KOPT-K1 (cell line): Measurements from ENCODE around the gene APOLD1.
A peak's percentile ranks its signal among the peaks of the same experiment; 100 is the strongest.

ENCODE experiments used
- H3K27ac ChIP-seq: fragments of 200-600 bp; sonication (generic); 2 replicates; pipeline ENCODE4 v1.5.1; 2016; ENCODE audit warnings: antibody characterized with exemption, mild to moderate bottlenecking, low read depth, low read length; ENCODE audit not compliant: poor library complexity, severe bottlenecking
- H3K36me3 ChIP-seq: fragments of 200-600 bp; sonication (generic); 2 replicates; pipeline ENCODE4 v1.5.1; 2017; ENCODE audit warnings: antibody characterized with exemption, mild to moderate bottlenecking, low read length, moderate library complexity; ENCODE audit not compliant: insufficient read depth
- H3K9me3 ChIP-seq: fragments of 200-600 bp; sonication (generic); 2 replicates; pipeline ENCODE4 v1.5.1; 2017; ENCODE audit warnings: antibody characterized with exemption, low read length, mild to moderate bottlenecking; ENCODE audit not compliant: insufficient read depth, poor library complexity, severe bottlenecking

APOLD1 gene

GRCh38 chr12:12770262-12770661 lies 15.2 kb upstream of the APOLD1 start:
- H3K9me3 ChIP-seq = peaks cover 12% of the 10 kb centered on the region

GRCh38 chr12:12774791-12775190 lies 10.7 kb upstream of the APOLD1 start:
- Histone ChIP-seq H3K27ac (no peak overlapping the region), H3K36me3 (no peaks in the 10 kb centered on the region), H3K9me3 (peaks cover 7% of the 10 kb centered on the region)

More at GRCh38 chr12:12770262-12770661, 15.2 kb upstream of the APOLD1 start:
- Histone ChIP-seq H3K27ac (no peak overlapping the region), H3K36me3 (no peaks in the 10 kb centered on the region)

- no peaks in the 10 kb centered on the region for H3K9me3 ChIP-seq
- no peaks in the 10 kb centered on the region for H3K36me3 ChIP-seq
- H3K27ac ChIP-seq = no peak overlapping the region
Observed at GRCh38 chr12:12776261-12776660, 9.2 kb upstream of the APOLD1 start.

- Histone ChIP-seq H3K9me3 (no peaks in the 10 kb centered on the region), H3K36me3 (no peaks in the 10 kb centered on the region), H3K27ac (no peak overlapping the region)
Observed at GRCh38 chr12:12777092-12777491, 8.4 kb upstream of the APOLD1 start.

- H3K27ac ChIP-seq = no peak overlapping the region
- no peaks in the 10 kb centered on the region for H3K36me3 ChIP-seq
- H3K9me3 ChIP-seq = no peaks in the 10 kb centered on the region
Observed at GRCh38 chr12:12779007-12779406, 6.5 kb upstream of the APOLD1 start.

- Histone ChIP-seq H3K36me3 (no peaks in the 10 kb centered on the region), H3K27ac (no peak overlapping the region)
Observed at GRCh38 chr12:12779529-12779928, 5.9 kb upstream of the APOLD1 start.

GRCh38 chr12:12784116-12784515 lies 1.3 kb upstream of the APOLD1 start:
- H3K27ac ChIP-seq = no peak overlapping the region
- no peaks in the 10 kb centered on the region for H3K36me3 ChIP-seq
- H3K9me3 ChIP-seq = no peaks in the 10 kb centered on the region

More at GRCh38 chr12:12779529-12779928, 5.9 kb upstream of the APOLD1 start:
- no peaks in the 10 kb centered on the region for H3K9me3 ChIP-seq

GRCh38 chr12:12786351-12786705 lies 869 bp downstream of the APOLD1 start:
- peak overlapping the region; percentile 78 for H3K27ac ChIP-seq
- no peaks in the 10 kb centered on the region for H3K9me3 ChIP-seq
- no peaks in the 10 kb centered on the region for H3K36me3 ChIP-seq

- Histone ChIP-seq H3K36me3 (no peaks in the 10 kb centered on the region), H3K27ac (peak overlapping the region; percentile 78), H3K9me3 (no peaks in the 10 kb centered on the region)
Observed at GRCh38 chr12:12786706-12787601, 1.5 kb downstream of the APOLD1 start.

- Histone ChIP-seq H3K9me3 (no peaks in the 10 kb centered on the region), H3K36me3 (no peaks in the 10 kb centered on the region), H3K27ac (no peak overlapping the region)
Observed at GRCh38 chr12:12788131-12788530, 2.7 kb downstream of the APOLD1 start.

GRCh38 chr12:12788675-12789368 lies 3.4 kb downstream of the APOLD1 start:
- Histone ChIP-seq H3K27ac (no peak overlapping the region), H3K36me3 (no peaks in the 10 kb centered on the region), H3K9me3 (no peaks in the 10 kb centered on the region)

- H3K9me3 ChIP-seq = no peaks in the 10 kb centered on the region
- H3K36me3 ChIP-seq = no peaks in the 10 kb centered on the region
- H3K27ac ChIP-seq = no peak overlapping the region
Observed at GRCh38 chr12:12790956-12791355, 5.5 kb downstream of the APOLD1 start.

GRCh38 chr12:12791756-12792369 lies 6.4 kb downstream of the APOLD1 start:
- H3K9me3 ChIP-seq = no peaks in the 10 kb centered on the region
- H3K36me3 ChIP-seq = no peaks in the 10 kb centered on the region
- no peak overlapping the region for H3K27ac ChIP-seq

- H3K27ac ChIP-seq = no peak overlapping the region
- no peaks in the 10 kb centered on the region for H3K9me3 ChIP-seq
- H3K36me3 ChIP-seq = no peaks in the 10 kb centered on the region
Observed at GRCh38 chr12:12792421-12792820, 7.0 kb downstream of the APOLD1 start.

- Histone ChIP-seq H3K36me3 (no peaks in the 10 kb centered on the region), H3K9me3 (no peaks in the 10 kb centered on the region), H3K27ac (no peak overlapping the region)
Observed at GRCh38 chr12:12794686-12795085, 9.2 kb downstream of the APOLD1 start.
